GM10266 (cell line): Measurements from ENCODE around the gene TOB2.

Experiments
- DNase-seq: peaks from one replicate; pipeline ENCODE4 v3.0.0; 2012; ENCODE audit errors: extremely low spot score
- CTCF ChIP-seq: IDR thresholded peaks from 2 replicates; pipeline ENCODE4 v1.5.1; 2012; ENCODE audit warnings: mild to moderate bottlenecking, low read depth; ENCODE audit not compliant: control insufficient read depth, insufficient read depth; ENCODE audit errors: missing control alignments

Gene TOB2

GRCh38 chr22:41482319-41482935 is 35.8 kb upstream of the TOB2 start:
- TF ChIP-seq CTCF = no peak
- DNase-seq = peak; percentile 34

DNA sequence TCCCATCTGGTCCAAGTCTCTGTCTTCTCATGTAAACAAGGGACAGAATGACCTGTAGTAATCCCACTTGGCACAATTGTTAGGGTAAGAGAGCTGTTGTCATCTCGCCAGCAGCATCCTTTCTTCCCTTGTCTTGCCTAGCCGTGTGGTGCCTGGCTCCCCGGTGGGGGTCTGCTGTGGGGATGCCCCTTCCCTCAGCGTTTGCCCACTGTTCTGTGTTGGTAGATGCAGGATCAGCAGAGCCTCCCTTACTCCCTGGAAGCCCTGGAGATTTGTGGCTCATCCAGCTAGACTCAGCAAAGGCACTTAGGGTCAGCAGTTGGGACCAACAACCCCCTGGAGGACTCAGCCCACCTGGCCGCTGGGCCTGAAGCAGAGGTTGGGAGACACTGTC is 35.3 kb upstream of the TOB2 start:
- TF ChIP-seq CTCF = no peak
- no peak for DNase-seq

- no peak for DNase-seq
- TF ChIP-seq CTCF = no peak
These were observed 34.7 kb upstream of the TOB2 start for GRCh38 chr22:41481131-41481830.

- DNase-seq = no peak
- TF ChIP-seq CTCF = no peak
These were observed 33.8 kb upstream of the TOB2 start for GRCh38 chr22:41480397-41480735.

DNA sequence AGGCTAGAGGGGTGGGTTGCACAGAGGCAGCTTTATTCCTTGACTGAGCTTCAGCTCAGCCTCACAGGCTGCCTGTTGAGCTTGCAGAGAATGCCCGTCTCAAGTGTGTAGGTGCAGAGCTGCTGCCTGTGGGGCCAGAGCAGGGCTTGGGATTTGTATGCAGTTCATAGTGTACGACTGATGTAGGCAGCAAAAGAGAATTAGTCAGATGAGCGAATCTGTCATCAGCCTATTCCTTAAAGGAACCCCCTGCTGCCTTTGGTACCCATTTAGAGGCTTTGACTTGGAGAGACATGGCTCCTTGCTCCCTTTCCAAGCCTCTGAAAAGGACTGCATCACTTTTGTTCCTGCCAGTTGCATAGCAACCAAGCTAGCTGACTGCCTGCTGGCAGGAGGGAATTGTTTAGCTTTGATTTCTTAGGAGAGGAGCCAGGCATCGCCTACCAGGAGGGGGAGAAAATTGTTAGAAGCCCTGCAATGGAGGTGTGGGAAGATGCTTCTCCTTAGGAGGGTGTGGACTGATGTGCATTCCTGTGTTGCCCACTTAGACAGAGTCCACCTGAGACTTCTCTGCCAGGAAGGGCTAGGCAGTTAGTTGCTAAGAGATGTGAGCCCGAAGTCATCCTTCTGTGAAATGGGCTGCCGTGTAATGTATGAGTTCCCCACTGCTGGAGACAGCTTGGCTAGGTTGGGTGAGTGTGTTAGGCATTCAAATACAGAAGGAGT is 33.2 kb upstream of the TOB2 start:
- DNase-seq = no peak
- no peak for TF ChIP-seq CTCF

DNA sequence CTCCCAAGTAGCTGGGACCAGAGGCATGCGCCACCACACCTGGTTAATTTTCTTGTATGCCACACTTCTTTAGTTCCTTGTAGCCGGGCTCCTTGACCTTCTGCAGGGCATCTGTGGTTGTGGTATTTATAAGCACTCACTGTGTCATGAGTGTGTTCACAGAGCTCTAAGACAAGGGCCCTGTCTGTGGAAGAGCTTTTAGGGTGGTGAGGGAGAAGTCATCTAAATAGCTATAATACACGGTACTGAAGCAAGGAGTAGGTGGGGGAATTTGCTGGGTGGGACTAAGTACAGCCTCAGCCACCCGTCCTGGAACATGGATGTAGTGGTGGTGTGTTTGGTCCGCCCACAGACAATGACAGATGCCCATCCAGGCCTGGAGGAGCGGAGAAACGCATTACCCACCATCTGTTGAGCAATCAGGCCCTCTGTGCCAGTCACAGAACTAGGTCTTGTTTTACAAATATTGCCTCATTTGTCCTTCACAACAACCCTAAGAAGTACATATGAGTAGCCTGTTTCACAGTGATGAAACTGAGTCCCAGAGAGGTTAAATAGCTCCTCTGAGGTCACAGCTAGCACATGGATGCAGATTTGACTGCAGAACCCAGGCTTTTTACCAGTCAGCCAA is 32.4 kb upstream of the TOB2 start:
- DNase-seq = peak; percentile 47

More for the DNA sequence above, 32.4 kb upstream of the TOB2 start:
- no peak for TF ChIP-seq CTCF
